HG02588 (cell line): ENCODE results near the gene TOP1.

Source experiments
- ATAC-seq: cut with Tn5 transposase; IDR thresholded peaks from one replicate; pipeline ENCODE4 v1.9.1; 2021; ENCODE audit warnings: mild to moderate bottlenecking, moderate library complexity; ENCODE audit not compliant: unreplicated experiment

Gene TOP1

GRCh38 chr20:41028359-41029149, at the start of gene TOP1:
TSS of gene TOP1 (plus strand) at chr20:41028822. CDS start at chr20:41029068, 246 bp downstream.
- ATAC-seq = peak; percentile 91

GRCh38 chr20:40979247-40979646, 49.4 kb upstream of the TOP1 start:
- no peak for ATAC-seq

- no peak for ATAC-seq
Observed at GRCh38 chr20:40980106-40980827, 48.4 kb upstream of the TOP1 start.

- ATAC-seq = no peak
Observed at GRCh38 chr20:40980828-40981310, 47.8 kb upstream of the TOP1 start.

- no peak for ATAC-seq
Observed at GRCh38 chr20:40982415-40983145, 46.0 kb upstream of the TOP1 start.

GRCh38 chr20:40983898-40984297, 44.7 kb upstream of the TOP1 start:
- no peak for ATAC-seq

- no peak for ATAC-seq
Observed at GRCh38 chr20:40984496-40984895, 44.1 kb upstream of the TOP1 start.

GRCh38 chr20:40986774-40987173, 41.8 kb upstream of the TOP1 start:
- ATAC-seq = no peak

GRCh38 chr20:40990542-40991120, 38.0 kb upstream of the TOP1 start:
- peak; percentile 48 for ATAC-seq

- ATAC-seq = peak; percentile 91
Observed at GRCh38 chr20:40991181-40991889, 37.3 kb upstream of the TOP1 start.

- no peak for ATAC-seq
Observed at GRCh38 chr20:40992349-40993113, 36.1 kb upstream of the TOP1 start.

- no peak for ATAC-seq
Observed at GRCh38 chr20:40993794-40994540, 34.7 kb upstream of the TOP1 start.

GRCh38 chr20:40996326-40996725, 32.3 kb upstream of the TOP1 start:
- ATAC-seq = no peak

- ATAC-seq = no peak
Observed at GRCh38 chr20:40997116-40997515, 31.5 kb upstream of the TOP1 start.

- ATAC-seq = no peak
Observed at GRCh38 chr20:40999841-41000240, 28.8 kb upstream of the TOP1 start.

- ATAC-seq = no peak
Observed at GRCh38 chr20:41000628-41001027, 28.0 kb upstream of the TOP1 start.

- ATAC-seq = no peak
Observed at GRCh38 chr20:41001497-41001896, 27.1 kb upstream of the TOP1 start.

- ATAC-seq = no peak
Observed at GRCh38 chr20:41002842-41003142, 25.8 kb upstream of the TOP1 start.
